Transverse colon (tissue), 4 donors: Measurements from ENCODE around the gene GLIS2.

Source experiments
- CTCF ChIP-seq, 5 experiments: fragments of 200-600 bp in 3 of 5; fragments of 450-650 bp in 2 of 5; sonication (generic) in 3 of 5; IDR thresholded peaks; 1 replicate in 2 of 5; 2 replicates in 3 of 5; pipeline ENCODE4 v1.5.1; 2016 to 2017; ENCODE audit warnings: antibody characterized with exemption in 5 of 5, inconsistent platforms in 3 of 5, mild to moderate bottlenecking in 2 of 5, moderate library complexity in 1 of 5
- EP300 ChIP-seq: sonication (generic); formaldehyde crosslinking; IDR thresholded peaks from one replicate; pipeline ENCODE4 v1.6.1; 2017; ENCODE audit warnings: antibody characterized with exemption, low read depth
- POLR2A ChIP-seq: fragments of 450-650 bp; IDR thresholded peaks from one replicate; pipeline ENCODE4 v1.6.1; 2016; ENCODE audit warnings: antibody characterized with exemption, mild to moderate bottlenecking, moderate library complexity
- POLR2AphosphoS5 ChIP-seq, 3 donors: sonication (generic); formaldehyde crosslinking; IDR thresholded peaks; one replicate each; pipeline ENCODE4 v1.6.1; 2016; ENCODE audit warnings: antibody characterized with exemption in 3 of 3

- TF ChIP-seq CTCF (IDR thresholded peaks at IDR 0.05) (peak; percentile 65 to 75 (median 71)), EP300 (no peak), POLR2A (no peak), POLR2AphosphoS5 (IDR thresholded peaks at IDR 0.05) (no peak)
Measured at GRCh38 chr16:4309833-4310266, 6.0 kb upstream of the GLIS2 start.
